ENCODE results near the gene OAS3.
"Not testable (repeated sequence)": the region's sequence is repeated elsewhere in the genome, so short reads cannot be mapped to it uniquely, and the experiment has no call there.

Gene OAS3

GRCh38 chr12:112927475-112927874 lies 10.8 kb upstream of the OAS3 start:
- DNase-seq, result no peak

GRCh38 chr12:112927925-112928324 lies 10.3 kb upstream of the OAS3 start:
- no peak for DNase-seq

GRCh38 chr12:112928978-112929377 lies 9.3 kb upstream of the OAS3 start:
- DNase-seq, result no peak

- DNase-seq, result no peak
Observed at GRCh38 chr12:112929715-112930114, 8.6 kb upstream of the OAS3 start.

DNA sequence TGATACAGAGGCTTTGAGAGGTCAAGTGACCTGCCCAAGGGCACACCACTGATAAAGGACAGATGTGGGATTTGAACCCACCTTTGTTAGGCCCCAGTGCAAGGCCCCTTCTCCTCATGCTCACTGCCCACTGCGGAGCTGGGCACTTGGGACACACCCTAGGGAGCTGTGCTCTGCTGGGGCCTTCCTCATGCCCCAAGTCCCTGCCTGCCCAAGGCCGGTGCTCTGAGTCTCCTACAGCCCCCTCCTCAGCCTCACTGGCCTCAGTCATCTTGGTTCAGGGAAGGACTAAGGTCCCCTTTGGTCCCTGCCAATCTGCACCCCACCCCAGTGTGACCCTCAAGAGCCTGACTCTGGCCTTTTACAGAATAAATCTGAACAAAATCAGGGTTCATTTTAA lies 7.9 kb upstream of the OAS3 start:
- no peak for DNase-seq

DNA sequence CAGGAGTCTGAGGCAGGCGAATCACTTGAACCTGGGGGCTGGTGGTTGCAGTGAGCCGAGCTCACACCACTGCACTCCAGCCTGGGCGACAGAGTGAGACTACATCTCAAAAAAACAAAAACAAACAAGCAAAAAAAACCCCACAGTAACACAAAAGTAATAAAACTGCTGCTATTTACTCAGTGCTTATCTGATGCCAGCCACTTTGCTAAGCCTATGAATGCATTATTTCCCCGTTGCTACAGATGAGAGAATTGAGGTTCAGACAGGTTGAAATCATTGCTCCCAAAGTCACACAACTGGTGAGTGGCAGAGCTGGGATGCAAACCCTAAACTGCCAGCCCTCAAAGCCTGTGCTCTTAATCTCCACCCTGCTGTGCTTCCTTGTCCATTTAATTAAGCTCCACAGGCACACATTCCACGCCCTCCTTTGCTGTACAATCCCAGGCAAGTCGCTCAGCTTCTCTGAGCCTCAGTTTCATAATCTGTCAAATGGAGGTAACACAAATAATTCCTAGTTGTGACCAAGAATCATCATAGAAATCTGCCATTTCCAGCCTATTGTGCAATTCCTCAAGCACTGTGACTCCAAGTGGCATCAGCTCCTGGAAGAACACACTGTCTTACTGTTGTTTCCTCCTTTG lies 5.7 kb upstream of the OAS3 start:
- no peak for DNase-seq

DNA sequence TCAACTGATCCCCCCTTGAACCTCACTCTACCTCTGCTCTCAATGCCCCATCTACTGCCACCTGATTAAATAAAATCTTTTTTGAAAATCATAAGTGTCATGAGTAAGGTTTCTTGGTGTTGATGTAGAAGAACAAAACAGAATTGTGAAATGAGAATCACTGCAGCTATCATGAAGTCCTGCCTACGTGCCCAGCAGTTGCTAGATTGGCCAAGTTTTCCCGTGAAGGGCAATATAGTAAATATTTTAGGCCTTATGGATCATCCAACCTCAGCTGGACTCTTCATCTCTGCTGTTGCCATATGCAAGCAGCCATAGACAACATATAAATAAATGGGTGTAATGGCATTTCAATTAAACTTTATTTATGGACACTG lies 5.2 kb upstream of the OAS3 start:
- DNase-seq, result no peak

DNA sequence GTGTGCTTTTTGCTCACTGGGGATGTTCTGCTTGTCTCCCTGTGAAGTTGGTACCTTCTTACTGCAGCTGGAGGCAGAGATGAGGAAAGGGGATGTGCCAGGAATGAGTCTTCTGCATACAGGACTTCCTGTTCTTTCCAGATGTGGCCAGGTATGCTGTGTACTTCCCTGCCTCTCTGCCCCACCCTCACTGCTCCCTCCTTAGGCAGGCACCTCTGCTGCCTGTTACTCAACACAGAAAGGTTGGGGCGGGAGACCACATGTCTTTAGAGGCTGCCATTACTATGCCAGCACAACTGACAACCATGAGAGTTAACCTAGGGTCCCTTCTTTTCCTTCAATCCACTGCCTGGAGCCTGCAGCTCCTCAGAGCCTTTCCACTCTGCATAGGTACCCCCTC lies 2.0 kb upstream of the OAS3 start:
- no peak for DNase-seq

GRCh38 chr12:112936927-112937326 lies 1.3 kb upstream of the OAS3 start:
- no peak for DNase-seq

DNA sequence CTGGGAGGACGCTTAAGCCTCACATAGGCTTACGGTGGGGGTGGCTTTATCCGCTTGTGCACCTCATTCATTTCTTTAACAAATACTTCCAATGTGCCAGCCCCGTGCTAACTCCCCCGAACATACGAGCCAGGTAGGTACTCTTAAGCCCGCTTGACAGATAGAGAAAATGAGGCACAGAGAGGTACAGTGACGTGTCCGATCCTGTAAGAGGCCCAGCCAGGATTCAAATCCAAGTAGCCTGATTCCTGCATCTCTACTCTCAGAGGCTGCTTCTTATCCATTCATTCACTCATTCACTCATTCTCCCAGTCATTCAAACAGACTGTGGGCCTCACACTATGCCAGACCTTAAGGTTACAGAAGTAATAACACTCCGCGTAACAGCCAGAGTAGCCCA lies 477 bp downstream of the OAS3 start:
- DNase-seq, result no peak

DNA sequence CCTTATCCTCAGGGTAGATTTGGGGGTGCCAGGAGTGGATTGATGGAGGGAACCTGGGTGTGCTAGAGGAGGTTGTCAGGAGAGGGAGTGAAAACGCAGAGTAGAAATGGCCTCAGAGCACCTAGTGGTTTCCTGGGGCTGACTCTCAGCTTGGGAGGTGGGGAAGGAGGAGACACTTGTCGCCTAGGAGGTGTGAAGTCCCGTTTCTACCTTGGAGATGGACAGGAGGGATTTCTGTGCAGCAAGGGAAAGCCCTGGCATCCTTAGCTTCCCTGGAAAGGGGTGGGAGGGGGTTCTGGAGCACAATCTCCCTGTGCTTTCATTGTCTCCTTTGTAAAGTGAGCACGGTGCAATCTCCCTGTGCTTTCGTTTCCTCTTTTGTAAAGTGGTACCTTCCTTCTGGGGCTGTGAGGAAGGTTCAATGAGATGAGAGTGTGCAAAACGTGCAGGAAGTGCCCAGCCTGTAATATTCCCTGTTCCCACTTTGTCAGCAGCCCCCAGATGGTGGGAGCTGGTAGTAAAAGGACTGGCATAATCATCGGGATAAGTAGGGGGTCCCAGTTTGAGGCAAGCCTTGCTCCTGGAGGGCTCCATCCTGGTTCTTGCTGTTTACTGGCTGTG lies 1.6 kb downstream of the OAS3 start:
- no peak for DNase-seq

DNA sequence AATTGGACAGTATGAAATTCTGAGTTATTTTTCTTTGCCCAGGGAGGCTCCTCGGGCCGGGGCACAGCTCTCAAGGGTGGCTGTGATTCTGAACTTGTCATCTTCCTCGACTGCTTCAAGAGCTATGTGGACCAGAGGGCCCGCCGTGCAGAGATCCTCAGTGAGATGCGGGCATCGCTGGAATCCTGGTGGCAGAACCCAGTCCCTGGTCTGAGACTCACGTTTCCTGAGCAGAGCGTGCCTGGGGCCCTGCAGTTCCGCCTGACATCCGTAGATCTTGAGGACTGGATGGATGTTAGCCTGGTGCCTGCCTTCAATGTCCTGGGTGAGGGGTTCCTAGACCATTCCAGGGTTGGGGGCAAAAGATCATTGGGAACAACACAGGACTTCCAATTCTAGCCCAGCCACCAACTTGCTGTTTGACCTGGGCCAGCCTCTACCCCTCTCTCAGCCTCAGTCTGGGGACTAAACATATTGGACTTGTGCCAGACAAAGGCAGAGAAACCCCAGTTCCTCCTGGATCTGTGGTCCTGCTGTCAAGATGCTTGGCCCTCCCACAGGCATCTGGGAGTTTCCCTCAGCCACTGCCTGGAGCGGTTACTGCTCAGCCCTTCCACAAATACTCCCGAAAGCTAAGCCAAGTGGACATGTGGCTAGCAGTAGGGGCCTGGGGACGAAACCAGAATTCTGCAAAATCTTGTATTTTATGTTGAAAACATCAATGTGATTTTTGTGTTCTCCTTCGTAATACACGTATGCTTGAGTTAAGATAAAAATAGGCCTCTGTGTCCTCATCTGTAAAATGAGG lies 3.5 kb downstream of the OAS3 start:
- no peak for DNase-seq

GRCh38 chr12:112942572-112942971 lies 4.3 kb downstream of the OAS3 start:
- no peak for DNase-seq

DNA sequence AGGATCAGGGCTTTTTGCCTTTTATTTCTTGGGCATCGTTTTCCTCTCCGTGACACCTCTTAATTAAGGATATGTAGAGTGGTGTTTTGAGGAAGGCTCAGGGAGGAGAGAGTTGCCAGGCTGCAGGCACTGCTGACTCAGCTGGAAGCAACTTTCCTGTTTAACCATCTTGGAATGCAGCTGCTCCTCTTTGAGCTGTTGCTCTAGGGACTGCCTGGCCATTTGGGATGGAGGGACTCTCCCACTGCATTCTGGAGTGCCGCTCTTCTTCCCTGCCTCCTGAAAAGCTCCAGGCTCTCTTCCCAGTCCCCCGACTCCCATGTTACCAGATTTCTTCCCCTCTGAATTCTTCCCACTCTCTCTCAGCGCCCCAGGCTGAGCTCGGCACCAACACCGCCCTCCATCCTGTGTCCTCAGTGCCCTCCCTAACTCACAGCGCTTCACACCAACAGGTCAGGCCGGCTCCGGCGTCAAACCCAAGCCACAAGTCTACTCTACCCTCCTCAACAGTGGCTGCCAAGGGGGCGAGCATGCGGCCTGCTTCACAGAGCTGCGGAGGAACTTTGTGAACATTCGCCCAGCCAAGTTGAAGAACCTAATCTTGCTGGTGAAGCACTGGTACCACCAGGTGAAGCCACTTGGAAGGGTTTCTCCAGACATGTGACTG lies 5.9 kb downstream of the OAS3 start:
- no peak for DNase-seq

- no peak for DNase-seq
Observed at GRCh38 chr12:112945515-112945914, 7.2 kb downstream of the OAS3 start.

GRCh38 chr12:112946236-112947000 lies 8.1 kb downstream of the OAS3 start:
- no peak for DNase-seq

- DNase-seq, result no peak
Observed at GRCh38 chr12:112947314-112947713, 9.0 kb downstream of the OAS3 start.

GRCh38 chr12:112947761-112948160 lies 9.5 kb downstream of the OAS3 start:
- no peak for DNase-seq

DNA sequence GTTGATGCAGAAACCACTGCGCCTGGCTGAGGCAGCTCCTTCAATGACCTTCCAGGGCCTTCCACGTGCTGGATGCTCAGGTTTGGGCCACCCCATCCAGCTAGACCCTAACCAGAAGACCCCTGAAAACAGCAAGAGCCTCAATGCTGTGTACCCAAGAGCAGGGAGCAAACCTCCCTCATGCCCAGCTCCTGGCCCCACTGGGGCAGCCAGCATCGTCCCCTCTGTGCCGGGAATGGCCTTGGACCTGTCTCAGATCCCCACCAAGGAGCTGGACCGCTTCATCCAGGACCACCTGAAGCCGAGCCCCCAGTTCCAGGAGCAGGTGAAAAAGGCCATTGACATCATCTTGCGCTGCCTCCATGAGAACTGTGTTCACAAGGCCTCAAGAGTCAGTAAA lies 10.5 kb downstream of the OAS3 start:
- no peak for DNase-seq

GRCh38 chr12:112950701-112951100 lies 12.4 kb downstream of the OAS3 start:
- DNase-seq, result no peak

DNA sequence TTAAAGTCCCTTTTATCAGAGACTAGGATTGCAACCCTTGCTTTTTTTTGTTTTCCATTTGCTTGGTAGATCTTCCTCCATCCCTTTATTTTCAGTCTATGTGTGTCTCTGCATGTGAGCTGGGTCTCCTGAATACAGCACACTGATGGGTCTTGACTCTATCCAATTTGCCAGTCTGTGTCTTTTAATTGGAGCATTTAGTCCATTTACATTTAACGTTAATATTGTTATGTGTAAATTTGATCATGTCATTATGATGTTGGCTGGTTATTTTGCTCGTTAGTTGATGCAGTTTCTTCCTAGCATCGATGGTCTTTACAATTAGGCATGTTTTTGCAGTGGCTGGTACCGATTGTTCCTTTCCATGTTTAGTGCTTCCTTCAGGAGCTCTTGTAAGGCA lies 18.9 kb downstream of the OAS3 start:
- not testable (repeated sequence) for DNase-seq

DNA sequence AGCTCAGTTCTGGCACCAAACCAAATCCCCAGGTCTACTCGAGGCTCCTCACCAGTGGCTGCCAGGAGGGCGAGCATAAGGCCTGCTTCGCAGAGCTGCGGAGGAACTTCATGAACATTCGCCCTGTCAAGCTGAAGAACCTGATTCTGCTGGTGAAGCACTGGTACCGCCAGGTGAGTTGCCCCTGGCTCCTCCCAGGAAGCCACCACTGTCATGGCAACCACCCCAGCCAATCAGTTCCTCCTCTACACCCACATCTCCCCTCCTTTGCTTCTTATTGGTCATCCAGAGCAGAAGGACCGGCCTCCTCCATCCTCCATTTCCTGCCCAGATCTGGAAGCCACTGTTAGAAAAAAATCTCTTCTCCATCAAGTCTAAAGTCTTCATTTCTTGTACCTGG lies 22.8 kb downstream of the OAS3 start:
- DNase-seq, result no peak

GRCh38 chr12:112961536-112961935 lies 23.3 kb downstream of the OAS3 start:
- DNase-seq, result no peak
